Choroid plexus epithelial cell (primary cell): ENCODE measurements around the gene LDB2.
A peak's percentile ranks its signal among the peaks of the same experiment; 100 is the strongest.

ENCODE experiments used
- DNase-seq: peaks from one replicate; pipeline ENCODE4 v3.0.0-alpha.2; 2010; ENCODE audit warnings: low read depth
- H3K4me3 ChIP-seq: 2 replicates; pipeline ENCODE4 v1.5.1; 2011; ENCODE audit warnings: low read depth, mild to moderate bottlenecking, control low read depth, low read length, moderate library complexity
- CTCF ChIP-seq: conservative IDR thresholded peaks from 2 replicates; pipeline ENCODE4 v1.5.1; 2011; ENCODE audit warnings: low read depth, mild to moderate bottlenecking, control low read depth, inconsistent platforms, low read length, moderate library complexity

LDB2 gene

GRCh38 chr4:16859031-16859430 is 39.4 kb downstream of the LDB2 start:
- no peak for DNase-seq
- no peak overlapping the region for H3K4me3 ChIP-seq
- TF ChIP-seq CTCF: no peak

- DNase-seq: peak; percentile 65
- no peak overlapping the region for H3K4me3 ChIP-seq
- TF ChIP-seq CTCF: no peak
Measured at GRCh38 chr4:16858275-16858752, 40.1 kb downstream of the LDB2 start.

- no peak overlapping the region for H3K4me3 ChIP-seq
- no peak for TF ChIP-seq CTCF
- DNase-seq: no peak
Measured at GRCh38 chr4:16857425-16857824, 41.0 kb downstream of the LDB2 start.

- no peak for TF ChIP-seq CTCF
- H3K4me3 ChIP-seq: no peak overlapping the region
- DNase-seq: no peak
Measured at GRCh38 chr4:16853640-16854039, 44.8 kb downstream of the LDB2 start.

- H3K4me3 ChIP-seq: no peak overlapping the region
- TF ChIP-seq CTCF: no peak
- DNase-seq: no peak
Measured at GRCh38 chr4:16852644-16853043, 45.8 kb downstream of the LDB2 start.

GRCh38 chr4:16852228-16852627 is 46.2 kb downstream of the LDB2 start:
- TF ChIP-seq CTCF: no peak
- no peak for DNase-seq

GRCh38 chr4:16846540-16847117 is 51.8 kb downstream of the LDB2 start:
- no peak overlapping the region for H3K4me3 ChIP-seq

More at GRCh38 chr4:16852228-16852627, 46.2 kb downstream of the LDB2 start:
- H3K4me3 ChIP-seq: no peak overlapping the region

More at GRCh38 chr4:16846540-16847117, 51.8 kb downstream of the LDB2 start:
- TF ChIP-seq CTCF: no peak
- DNase-seq: no peak
